IMR-90 (cell line): ENCODE data around the gene SCFD2. TPM values are rescaled to one million over a fixed set of nuclear protein-coding genes. Genes with fewer than 3 reads are reported as not detected.

Source experiments
- ATAC-seq: fragments of 200-7000 bp; cut with Tn5 transposase; 2 replicates; pipeline ENCODE4 v1.9.1; 2020; ENCODE audit warnings: low read depth, mild to moderate bottlenecking, moderate library complexity
- BruUV-seq: library from RNA; stranded (reverse); fragments of 400-500 nt; replicated peaks from 2 replicates; lab custom pipeline; 2021; lab: Mats Ljungman, UMichigan
- CTCF ChIA-PET: fragments of 300-600 bp; formaldehyde crosslinking; extraction: SDS; loops from one replicate; lab custom pipeline; 2021; ENCODE audit warnings: antibody characterized with exemption; lab: Yijun Ruan, JAX
- POLR2A ChIA-PET: fragments of 300-600 bp; sonication (Branson Sonifier 250); formaldehyde crosslinking; loops from one replicate; lab custom pipeline; 2022; ENCODE audit warnings: antibody characterized with exemption; ENCODE audit not compliant: unreplicated experiment; lab: Charles Lee
- DNase-seq: peaks from one replicate; pipeline ENCODE4 v3.0.0; 2013
- H2AFZ ChIP-seq: replicated peaks from 2 replicates; pipeline ENCODE3; 2013; ENCODE audit warnings: low read length, mild to moderate bottlenecking; ENCODE audit not compliant: poor library complexity
- H2AK5ac ChIP-seq: 2 replicates; pipeline ENCODE4 v1.6.1; 2013; ENCODE audit warnings: low read depth, low read length, inconsistent platforms
- H2AK9ac ChIP-seq: replicated peaks from 2 replicates; pipeline ENCODE3; 2013; ENCODE audit warnings: mild to moderate bottlenecking, low read depth, low read length, moderate library complexity; ENCODE audit not compliant: poor library complexity
- H2BK120ac ChIP-seq: 2 replicates; pipeline ENCODE4 v1.6.1; 2013; ENCODE audit warnings: low read depth, low read length, inconsistent platforms
- H2BK15ac ChIP-seq: 3 replicates; pipeline ENCODE4 v1.6.1; 2013; ENCODE audit warnings: low read depth, low read length, inconsistent platforms
- H2BK20ac ChIP-seq: 2 replicates; pipeline ENCODE4 v1.6.1; 2013; ENCODE audit warnings: low read depth, mild to moderate bottlenecking, inconsistent platforms, low read length, moderate library complexity
- H2BK5ac ChIP-seq: 2 replicates; pipeline ENCODE4 v1.6.1; 2013; ENCODE audit warnings: mild to moderate bottlenecking, low read depth, low read length, inconsistent platforms; ENCODE audit not compliant: poor library complexity, severe bottlenecking
- H3K14ac ChIP-seq: replicated peaks from 2 replicates; pipeline ENCODE4 v1.6.1; 2013; ENCODE audit warnings: low read depth, low read length, inconsistent platforms
- H3K18ac ChIP-seq: 2 replicates; pipeline ENCODE4 v1.6.1; 2013; ENCODE audit warnings: low read depth, low read length, control low read depth
- H3K23ac ChIP-seq: 2 replicates; pipeline ENCODE4 v1.6.1; 2013; ENCODE audit warnings: low read depth, low read length, inconsistent platforms
- H3K27ac ChIP-seq: 2 replicates; pipeline ENCODE4 v1.5.1; 2013; ENCODE audit warnings: mild to moderate bottlenecking, control low read depth, low read length; ENCODE audit not compliant: insufficient read depth
- H3K27me3 ChIP-seq: 2 replicates; pipeline ENCODE4 v1.6.1; 2013; ENCODE audit warnings: low read length; ENCODE audit not compliant: control insufficient read depth, insufficient read depth
- H3K36me3 ChIP-seq: 2 replicates; pipeline ENCODE4 v1.6.1; 2013; ENCODE audit warnings: low read length, mixed read lengths; ENCODE audit not compliant: control insufficient read depth, insufficient read depth
- H3K4ac ChIP-seq: 2 replicates; pipeline ENCODE4 v1.6.1; 2013; ENCODE audit warnings: low read depth, low read length, inconsistent platforms
- H3K4me1 ChIP-seq: 2 replicates; pipeline ENCODE4 v1.6.1; 2013; ENCODE audit warnings: low read length, mixed read lengths; ENCODE audit not compliant: control insufficient read depth, insufficient read depth
- H3K4me2 ChIP-seq: 2 replicates; pipeline ENCODE4 v1.6.1; 2013; ENCODE audit warnings: low read depth, mild to moderate bottlenecking, control low read depth, low read length, moderate library complexity
- H3K4me3 ChIP-seq: 2 replicates; pipeline ENCODE4 v1.5.1; 2013; ENCODE audit warnings: low read depth, mild to moderate bottlenecking, control low read depth, low read length, moderate library complexity; ENCODE audit not compliant: insufficient read depth
- H3K56ac ChIP-seq: 2 replicates; pipeline ENCODE4 v1.6.1; 2013; ENCODE audit warnings: low read length, inconsistent platforms; ENCODE audit not compliant: insufficient read depth; ENCODE audit errors: extremely low read depth
- H3K79me1 ChIP-seq, 2 experiments: 2 replicates each; pipeline ENCODE4 v1.6.1; 2013; ENCODE audit warnings: low read length in 2 of 2, inconsistent platforms in 1 of 2, low read depth in 1 of 2
- H3K9ac ChIP-seq: 2 replicates; pipeline ENCODE4 v1.6.1; 2013; ENCODE audit warnings: low read depth, low read length, control low read depth
- H3K9me1 ChIP-seq: 2 replicates; pipeline ENCODE4 v1.6.1; 2013; ENCODE audit warnings: low read length, inconsistent platforms; ENCODE audit not compliant: insufficient read depth
- H3K9me3 ChIP-seq: 2 replicates; pipeline ENCODE4 v1.6.1; 2013; ENCODE audit warnings: low read length; ENCODE audit not compliant: control insufficient read depth, insufficient read depth
- H4K20me1 ChIP-seq: 2 replicates; pipeline ENCODE4 v1.6.1; 2013; ENCODE audit warnings: low read length, inconsistent platforms; ENCODE audit not compliant: insufficient read depth
- H4K5ac ChIP-seq: 2 replicates; pipeline ENCODE4 v1.6.1; 2013; ENCODE audit warnings: mild to moderate bottlenecking, low read depth, low read length, control low read depth
- H4K8ac ChIP-seq, 2 experiments: 2 replicates each; pipeline ENCODE4 v1.6.1; 2013; ENCODE audit warnings: low read depth in 2 of 2, low read length in 2 of 2, control low read depth in 1 of 2, inconsistent platforms in 1 of 2
- H4K91ac ChIP-seq: 2 replicates; pipeline ENCODE4 v1.6.1; 2013; ENCODE audit warnings: low read depth, low read length, inconsistent platforms; ENCODE audit not compliant: insufficient read depth
- BHLHE40 ChIP-seq: fragments of 150-350 bp; IDR thresholded peaks from 2 replicates; pipeline ENCODE4 v1.6.1; 2016; ENCODE audit warnings: mild to moderate bottlenecking, low read depth, low read length
- CEBPB ChIP-seq: IDR thresholded peaks from 2 replicates; pipeline ENCODE4 v1.6.1; 2012; ENCODE audit warnings: low read depth, low read length, improper control_type of control experiment
- CHD1 ChIP-seq: IDR thresholded peaks from 2 replicates; pipeline ENCODE4 v1.6.1; 2012; ENCODE audit warnings: low read depth, low read length, improper control_type of control experiment
- ELK1 ChIP-seq: fragments of 150-350 bp; IDR thresholded peaks from 2 replicates; pipeline ENCODE4 v1.6.1; 2016; ENCODE audit warnings: low read depth, mild to moderate bottlenecking, low read length, moderate library complexity, borderline replicate concordance
- MAZ ChIP-seq: IDR thresholded peaks from 2 replicates; pipeline ENCODE4 v1.6.1; 2012; ENCODE audit warnings: low read depth, mild to moderate bottlenecking, low read length, improper control_type of control experiment, moderate library complexity, borderline replicate concordance
- MXI1 ChIP-seq: IDR thresholded peaks from 2 replicates; pipeline ENCODE4 v1.6.1; 2012; ENCODE audit warnings: low read depth, mild to moderate bottlenecking, low read length, moderate library complexity, borderline replicate concordance
- NFE2L2 ChIP-seq: fragments of 150-350 bp; IDR thresholded peaks from 2 replicates; pipeline ENCODE4 v1.6.1; 2016; ENCODE audit warnings: low read depth, mild to moderate bottlenecking, low read length
- SMC3 ChIP-seq: fragments of 150-350 bp; IDR thresholded peaks from 2 replicates; pipeline ENCODE4 v1.6.1; 2016; ENCODE audit warnings: low read depth, mild to moderate bottlenecking, antibody characterized with exemption, low read length, moderate library complexity
- WGBS, 2 experiments: methylation state at CpG; one replicate each; pipeline versions ENCODE4 v1.1.5 to v1.1.7; 2013; ENCODE audit warnings: missing lambda C conversion rate in 2 of 2; ENCODE audit not compliant: insufficient read length in 1 of 2; ENCODE audit errors: extremely low coverage in 2 of 2; 5-methylcytosine and 5-hydroxymethylcytosine counted together
- dilution Hi-C: fragments of 300-500 bp; cut with HindIII; formaldehyde crosslinking; loops from one replicate; pipeline ENCODE4 v1.14.3; 2018; ENCODE audit warnings: low sequenced_read_pairs; ENCODE audit not compliant: unreplicated experiment
- in situ Hi-C: fragments of 300-500 bp; cut with MboI; formaldehyde crosslinking; loops from 3 replicates; pipeline ENCODE4 v1.14.3; 2019; ENCODE audit warnings: low sequenced_read_pairs, inconsistent platforms, mixed read lengths
- intact Hi-C: fragments of 100-400 bp; cut with micrococcal nuclease; formaldehyde crosslinking; loops from 2 replicates; pipeline ENCODE4 v1.10.0; 2022
- polyA plus RNA-seq, 3 experiments: library from polyadenylated mRNA; depleted of rRNA; stranded (reverse); fragments of >200 nt; gene quantifications; 2 replicates each; pipeline ENCODE4 v1.2.3, GENCODE V29; 2012; ENCODE audit warnings: low replicate concordance in 1 of 3
- total RNA-seq: library from RNA; depleted of rRNA; stranded (reverse); fragments of >200 nt; gene quantifications from 2 replicates; pipeline ENCODE4 v1.2.3, GENCODE V29; 2012
- TF ChIP-seq, protein P1 (sequence below): fragments of 150-350 bp; IDR thresholded peaks from 2 replicates; pipeline ENCODE4 v1.6.1; 2017; ENCODE audit warnings: mild to moderate bottlenecking, antibody characterized with exemption, low read length, low read depth

SCFD2 gene
- total and polyA plus RNA-seq, 2 of the 4 experiments (the other 2 are of a cell fraction) = 18.9 to 62.4 TPM

DNA sequence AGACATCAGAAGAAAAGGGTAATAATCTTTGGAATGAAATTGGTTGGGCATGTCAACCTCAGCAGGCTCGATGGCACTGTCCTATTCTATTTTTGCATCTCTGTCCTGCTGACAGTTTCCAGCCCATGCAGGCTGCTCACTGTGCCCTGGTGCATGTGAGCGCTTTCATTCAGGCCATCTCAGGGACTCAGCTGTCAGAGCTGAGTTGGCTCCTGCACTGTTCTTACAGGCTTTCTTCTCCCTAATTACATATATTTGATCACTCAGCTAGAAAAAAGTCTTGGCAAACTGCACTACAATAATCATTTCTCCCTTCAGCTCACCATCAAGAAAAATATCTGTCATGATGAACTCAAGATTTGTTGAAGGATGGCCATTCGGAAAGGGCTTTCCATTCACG is 419.0 kb downstream of the SCFD2 start:
- TF ChIP-seq MAZ (no peak), ELK1 (no peak), SMC3 (no peak), BHLHE40 (no peak), NFE2L2 (no peak), MXI1 (no peak), CEBPB (no peak), CHD1 (no peak)
- TF ChIP-seq, protein P1, sequence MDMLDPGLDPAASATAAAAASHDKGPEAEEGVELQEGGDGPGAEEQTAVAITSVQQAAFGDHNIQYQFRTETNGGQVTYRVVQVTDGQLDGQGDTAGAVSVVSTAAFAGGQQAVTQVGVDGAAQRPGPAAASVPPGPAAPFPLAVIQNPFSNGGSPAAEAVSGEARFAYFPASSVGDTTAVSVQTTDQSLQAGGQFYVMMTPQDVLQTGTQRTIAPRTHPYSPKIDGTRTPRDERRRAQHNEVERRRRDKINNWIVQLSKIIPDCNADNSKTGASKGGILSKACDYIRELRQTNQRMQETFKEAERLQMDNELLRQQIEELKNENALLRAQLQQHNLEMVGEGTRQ = no peak
- no peak overlapping the region for H3K23ac ChIP-seq
- no peak overlapping the region for H4K5ac ChIP-seq
- no peak overlapping the region for H3K4me2 ChIP-seq
- H2AFZ ChIP-seq = no peak overlapping the region
- no peak overlapping the region for H3K27ac ChIP-seq
- H3K9me3 ChIP-seq = no peaks in the 10 kb centered on the region
- H3K56ac ChIP-seq = no peak overlapping the region
- 63% methylated on average over 2 of the region's 4 CpGs; no CpG with 5 or more reads in 1 of the 2 experiments for WGBS, 2 experiments
- ChIA-PET CTCF (no interaction called here), POLR2A (no interaction called here)
- DNase-seq (no peak), ATAC-seq (no peak)
- H3K79me1 ChIP-seq = peaks cover 0 to 3% of the 10 kb centered on the region in 2 experiments; a peak in 1 of 4 replicates
- dilution Hi-C loops (no loop called here), intact Hi-C loops (no loop called here), in situ Hi-C loops (no loop called here)
- H2AK5ac ChIP-seq = no peak overlapping the region
- H3K27me3 ChIP-seq = no peaks in the 10 kb centered on the region
- no peak overlapping the region for H3K4me3 ChIP-seq
- no peak overlapping the region for H3K9ac ChIP-seq
- no TSS peak for BruUV-seq
- no peak overlapping the region for H4K91ac ChIP-seq
- H3K9me1 ChIP-seq = peaks cover 6% of the 10 kb centered on the region
- H2BK5ac ChIP-seq = no peak overlapping the region
- H2AK9ac ChIP-seq = no peak overlapping the region
- no peak overlapping the region for H2BK120ac ChIP-seq
- H3K18ac ChIP-seq = no peak overlapping the region
- H2BK15ac ChIP-seq = no peak overlapping the region
- H2BK20ac ChIP-seq = no peak overlapping the region
- H3K14ac ChIP-seq = no peak overlapping the region
- no peak overlapping the region for H4K8ac ChIP-seq
- H3K4ac ChIP-seq = no peak overlapping the region
- no peaks in the 10 kb centered on the region for H3K36me3 ChIP-seq
- no peaks in the 10 kb centered on the region for H4K20me1 ChIP-seq
- peaks cover 3% of the 10 kb centered on the region; the same call in 1 of the 2 replicates for H3K4me1 ChIP-seq
